Inflammatory macrophage treated with lipopolysaccharide for 1 hour (primary cell): Measurements from ENCODE around the gene MARF1.
"Not testable (repeated sequence)": the region's sequence is repeated elsewhere in the genome, so short reads cannot be mapped to it uniquely, and the experiment has no call there.

ENCODE experiments used
- DNase-seq, 2 donors: peaks; one replicate each; pipeline ENCODE4 v3.0.0-alpha.2; 2020 to 2022

MARF1 gene

GRCh38 chr16:15599303-15600070 is 43.5 kb downstream of the MARF1 start:
- no peak for DNase-seq

GRCh38 chr16:15598648-15599190 is 44.2 kb downstream of the MARF1 start:
- no peak for DNase-seq

GRCh38 chr16:15597822-15598647 is 44.9 kb downstream of the MARF1 start:
- no peak for DNase-seq

- no peak for DNase-seq
Observed at GRCh38 chr16:15597135-15597534, 45.8 kb downstream of the MARF1 start.

- DNase-seq, result peak; percentile 25 to 42
Observed at GRCh38 chr16:15594711-15595320, 48.1 kb downstream of the MARF1 start.

- peak; percentile 78 to 91 for DNase-seq
Observed at GRCh38 chr16:15593235-15593634, 49.7 kb downstream of the MARF1 start.

- no peak for DNase-seq
Observed at GRCh38 chr16:15592324-15592723, 50.6 kb downstream of the MARF1 start.

- DNase-seq, result no peak
Observed at GRCh38 chr16:15587152-15587825, 55.7 kb downstream of the MARF1 start.

- DNase-seq, result no peak
Observed at GRCh38 chr16:15586716-15587115, 56.2 kb downstream of the MARF1 start.

- DNase-seq, result no peak
Observed at GRCh38 chr16:15585956-15586355, 57.0 kb downstream of the MARF1 start.

- no peak for DNase-seq
Observed at GRCh38 chr16:15583526-15583925, 59.4 kb downstream of the MARF1 start.

GRCh38 chr16:15581127-15581815 is 61.7 kb downstream of the MARF1 start:
- peak in 1 of 2 donors; percentile 10 for DNase-seq

GRCh38 chr16:15578824-15579223 is 64.1 kb downstream of the MARF1 start:
- no peak for DNase-seq

GRCh38 chr16:15576960-15577958 is 65.7 kb downstream of the MARF1 start:
- DNase-seq, result peak in 1 of 2 donors; percentile 5

- peak in 1 of 2 donors; percentile 38 for DNase-seq
Observed at GRCh38 chr16:15575293-15576049, 67.5 kb downstream of the MARF1 start.

- no peak for DNase-seq
Observed at GRCh38 chr16:15574614-15574948, 68.4 kb downstream of the MARF1 start.

GRCh38 chr16:15573896-15574613 is 68.9 kb downstream of the MARF1 start:
- DNase-seq, result not testable (repeated sequence)

- no peak for DNase-seq
Observed at GRCh38 chr16:15573274-15573895, 69.6 kb downstream of the MARF1 start.
